DND-41 (cell line): ENCODE data around the gene SLC12A6.

Source experiments
- ATAC-seq: fragments of 200-7000 bp; cut with Tn5 transposase; 3 replicates; pipeline ENCODE4 v1.9.1; 2021; ENCODE audit warnings: low read depth; ENCODE audit not compliant: insufficient read depth
- DNase-seq: peaks from one replicate; pipeline ENCODE4 v3.0.0-alpha.2; 2020
- H2AFZ ChIP-seq: 2 replicates; pipeline ENCODE4 v1.6.0; 2012; ENCODE audit warnings: low read depth, low read length
- H3K27ac ChIP-seq: 2 replicates; pipeline ENCODE4 v1.5.1; 2012; ENCODE audit warnings: low read length, inconsistent platforms
- H3K27me3 ChIP-seq: fragments of 200-600 bp; sonication (generic); 2 replicates; pipeline ENCODE4 v1.6.0; 2012; ENCODE audit warnings: low read length, mild to moderate bottlenecking, inconsistent platforms; ENCODE audit not compliant: insufficient read depth, poor library complexity
- H3K36me3 ChIP-seq: 2 replicates; pipeline ENCODE4 v1.5.1; 2012; ENCODE audit warnings: low read length, inconsistent platforms; ENCODE audit not compliant: insufficient read depth
- H3K4me1 ChIP-seq: 2 replicates; pipeline ENCODE4 v1.5.1; 2012; ENCODE audit warnings: mild to moderate bottlenecking, low read length; ENCODE audit not compliant: insufficient read depth
- H3K4me2 ChIP-seq: 2 replicates; pipeline ENCODE4 v1.6.0; 2012; ENCODE audit warnings: mild to moderate bottlenecking, moderate library complexity, low read length, inconsistent platforms; ENCODE audit not compliant: insufficient read depth
- H3K4me3 ChIP-seq, 2 experiments: fragments of 200-600 bp in 1 of 2; shearing (Covaris generic) in 1 of 2; 2 replicates each; pipeline ENCODE4 v1.5.1; 2012 to 2016; ENCODE audit warnings: inconsistent platforms in 2 of 2, low read length in 2 of 2, mild to moderate bottlenecking in 2 of 2, low read depth in 1 of 2, moderate library complexity in 1 of 2
- H3K79me2 ChIP-seq: 2 replicates; pipeline ENCODE4 v1.6.0; 2012; ENCODE audit warnings: low read length, inconsistent platforms; ENCODE audit not compliant: insufficient read depth
- H3K9ac ChIP-seq: 2 replicates; pipeline ENCODE4 v1.6.0; 2012; ENCODE audit warnings: low read depth, mild to moderate bottlenecking, inconsistent platforms, low read length, moderate library complexity
- H3K9me3 ChIP-seq: 2 replicates; pipeline ENCODE4 v1.5.1; 2012; ENCODE audit warnings: low read length, moderate library complexity, mild to moderate bottlenecking, inconsistent platforms; ENCODE audit not compliant: insufficient read depth, severe bottlenecking
- H4K20me1 ChIP-seq: 2 replicates; pipeline ENCODE4 v1.6.0; 2012; ENCODE audit warnings: low read length; ENCODE audit not compliant: insufficient read depth
- EZH2 ChIP-seq: IDR thresholded peaks from 3 replicates; pipeline ENCODE4 v1.6.1; 2012; ENCODE audit warnings: borderline replicate concordance, low read depth, mild to moderate bottlenecking, moderate library complexity, low read length, inconsistent platforms; ENCODE audit not compliant: severe bottlenecking
- TF ChIP-seq, protein P1 (sequence below): IDR thresholded peaks from 2 replicates; pipeline ENCODE4 v1.5.1; 2012; ENCODE audit warnings: borderline replicate concordance, low read length, moderate library complexity, mild to moderate bottlenecking; ENCODE audit not compliant: poor library complexity, severe bottlenecking; ENCODE audit errors: extremely low read depth

Gene SLC12A6

DNA sequence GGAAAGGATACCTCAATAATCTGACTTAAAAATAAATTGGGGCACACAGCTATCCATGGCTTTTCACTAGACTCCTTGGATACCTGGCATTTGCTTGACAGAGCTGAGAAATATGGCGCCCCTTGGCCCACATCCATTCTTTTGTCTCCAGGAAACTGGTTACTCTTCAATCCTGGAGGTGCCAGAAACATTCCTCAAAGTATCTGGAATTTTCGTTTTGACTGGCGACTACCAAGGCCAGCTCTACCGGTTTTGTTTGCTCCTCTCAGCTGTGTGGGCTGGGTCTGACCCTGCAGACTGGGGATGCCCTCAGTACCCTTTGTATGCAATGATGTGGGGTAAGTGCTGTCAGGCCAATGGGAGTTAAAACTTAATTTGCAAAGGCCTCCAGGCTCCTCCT, 154.6 kb downstream of the SLC12A6 start:
- H4K20me1 ChIP-seq: peaks cover 12% of the 10 kb centered on the region; the same call in 1 of the 2 replicates
- ATAC-seq: no peak
- no peak overlapping the region for H3K4me3 ChIP-seq

More for the DNA sequence above, 154.6 kb downstream of the SLC12A6 start:
- no peak for DNase-seq
- TF ChIP-seq EZH2: no peak
- TF ChIP-seq, protein P1, sequence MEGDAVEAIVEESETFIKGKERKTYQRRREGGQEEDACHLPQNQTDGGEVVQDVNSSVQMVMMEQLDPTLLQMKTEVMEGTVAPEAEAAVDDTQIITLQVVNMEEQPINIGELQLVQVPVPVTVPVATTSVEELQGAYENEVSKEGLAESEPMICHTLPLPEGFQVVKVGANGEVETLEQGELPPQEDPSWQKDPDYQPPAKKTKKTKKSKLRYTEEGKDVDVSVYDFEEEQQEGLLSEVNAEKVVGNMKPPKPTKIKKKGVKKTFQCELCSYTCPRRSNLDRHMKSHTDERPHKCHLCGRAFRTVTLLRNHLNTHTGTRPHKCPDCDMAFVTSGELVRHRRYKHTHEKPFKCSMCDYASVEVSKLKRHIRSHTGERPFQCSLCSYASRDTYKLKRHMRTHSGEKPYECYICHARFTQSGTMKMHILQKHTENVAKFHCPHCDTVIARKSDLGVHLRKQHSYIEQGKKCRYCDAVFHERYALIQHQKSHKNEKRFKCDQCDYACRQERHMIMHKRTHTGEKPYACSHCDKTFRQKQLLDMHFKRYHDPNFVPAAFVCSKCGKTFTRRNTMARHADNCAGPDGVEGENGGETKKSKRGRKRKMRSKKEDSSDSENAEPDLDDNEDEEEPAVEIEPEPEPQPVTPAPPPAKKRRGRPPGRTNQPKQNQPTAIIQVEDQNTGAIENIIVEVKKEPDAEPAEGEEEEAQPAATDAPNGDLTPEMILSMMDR: no peak
- H3K4me2 ChIP-seq: no peak overlapping the region
- H3K27me3 ChIP-seq: no peaks in the 10 kb centered on the region
- no peak overlapping the region for H3K27ac ChIP-seq
- H3K4me1 ChIP-seq: no peaks in the 10 kb centered on the region
- no peak overlapping the region for H2AFZ ChIP-seq
- H3K36me3 ChIP-seq: peaks cover 5% of the 10 kb centered on the region; the same call in 1 of the 2 replicates
- H3K9ac ChIP-seq: no peak overlapping the region
- H3K9me3 ChIP-seq: no peaks in the 10 kb centered on the region
- H3K79me2 ChIP-seq: peaks cover 84% of the 10 kb centered on the region
